ENCODE data around the gene ZNF618. TPM values are rescaled to one million over a fixed set of nuclear protein-coding genes. Genes with fewer than 3 reads are reported as not detected.

ZNF618 gene
- total and polyA plus RNA-seq, 2 experiments from 2014 or later: 2.3 to 5.1 TPM

DNA sequence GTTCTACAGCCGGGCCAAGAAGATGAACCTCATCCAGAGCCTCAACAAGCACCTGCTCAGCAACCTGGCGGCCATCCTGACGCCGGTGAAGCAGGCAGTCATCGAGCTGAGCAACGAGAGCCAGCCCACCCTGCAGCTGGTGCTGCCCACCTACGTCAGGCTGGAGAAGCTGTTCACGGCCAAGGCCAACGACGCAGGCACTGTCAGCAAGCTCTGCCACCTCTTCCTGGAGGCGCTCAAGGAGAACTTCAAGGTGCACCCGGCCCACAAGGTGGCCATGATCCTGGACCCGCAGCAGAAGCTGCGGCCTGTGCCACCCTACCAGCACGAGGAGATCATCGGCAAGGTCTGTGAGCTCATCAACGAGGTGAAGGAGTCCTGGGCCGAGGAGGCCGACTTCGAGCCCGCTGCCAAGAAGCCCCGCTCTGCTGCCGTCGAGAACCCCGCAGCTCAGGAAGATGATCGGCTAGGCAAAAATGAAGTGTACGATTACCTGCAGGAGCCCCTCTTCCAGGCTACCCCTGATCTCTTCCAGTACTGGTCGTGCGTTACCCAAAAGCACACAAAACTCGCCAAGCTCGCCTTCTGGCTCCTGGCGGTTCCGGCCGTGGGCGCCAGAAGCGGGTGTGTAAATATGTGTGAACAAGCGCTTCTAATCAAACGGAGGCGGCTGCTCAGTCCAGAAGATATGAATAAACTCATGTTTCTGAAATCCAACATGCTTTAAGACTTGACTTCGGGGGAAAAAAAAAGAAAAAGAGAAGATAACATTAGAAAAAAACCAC, 173.5 kb downstream of the ZNF618 start:
- no peak overlapping the region for H2AFZ ChIP-seq
- no peak overlapping the region for H3K9ac ChIP-seq
- no peaks in the 10 kb centered on the region for H4K20me1 ChIP-seq (ENCODE audit: insufficient read depth)
- H3K4me3 ChIP-seq: no peak overlapping the region
- no peak overlapping the region for H3K27ac ChIP-seq
- no peaks in the 10 kb centered on the region for H3F3A ChIP-seq (ENCODE audit: insufficient read depth)
- H3K27me3 ChIP-seq (replicated peaks; ENCODE audit: insufficient read depth): no peaks in the 10 kb centered on the region
- in situ Hi-C loops (cut with MboI): no loop called here
- no peaks in the 10 kb centered on the region for H3K36me3 ChIP-seq (ENCODE audit: low read depth)
- no peaks in the 10 kb centered on the region for H3K79me2 ChIP-seq (ENCODE audit: insufficient read depth)
- no peak for TF ChIP-seq EZH2 (IDR thresholded peaks at IDR 0.05; ENCODE audit: insufficient read depth, poor library complexity, severe bottlenecking)
- no peak for TF ChIP-seq EZH2phosphoT487 (IDR thresholded peaks at IDR 0.05; ENCODE audit: insufficient read depth, low read depth)
- H3K9me3 ChIP-seq (ENCODE audit: low read depth): no peaks in the 10 kb centered on the region
- no peaks in the 10 kb centered on the region for H3K9me2 ChIP-seq (ENCODE audit: insufficient read depth)
- 97% methylated on average over 40 of the region's 40 CpGs for WGBS, 2 experiments (ENCODE audit: low coverage in 1 of 2, low lambda C conversion rate in 2 of 2, missing lambda C conversion rate in 2 of 2)
- H3K4me1 ChIP-seq (ENCODE audit: insufficient read depth): no peaks in the 10 kb centered on the region
- no peak for DNase-seq
- no peak overlapping the region for H3K4me2 ChIP-seq (ENCODE audit: unreplicated experiment)

DNA sequence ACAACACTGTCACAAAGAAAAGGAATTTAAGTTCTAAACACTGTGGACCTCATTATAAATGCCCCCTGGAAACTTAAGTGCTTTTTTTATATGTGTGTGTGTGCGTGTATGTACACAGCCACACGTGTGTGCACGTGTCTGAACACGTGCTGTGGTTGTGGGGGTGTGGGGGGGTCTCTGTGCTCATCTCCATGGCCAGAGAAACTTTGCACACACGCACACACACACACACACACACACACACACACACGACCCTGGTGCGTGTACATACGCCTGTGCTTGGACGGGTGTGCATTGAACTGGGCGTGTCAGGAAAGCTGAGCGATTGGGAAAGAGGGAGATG, 174.1 kb downstream of the ZNF618 start:
- no peaks in the 10 kb centered on the region for H3K36me3 ChIP-seq (ENCODE audit: low read depth)
- H3K4me2 ChIP-seq (ENCODE audit: unreplicated experiment): no peak overlapping the region
- no peak overlapping the region for H2AFZ ChIP-seq
- no peaks in the 10 kb centered on the region for H3K27me3 ChIP-seq (replicated peaks; ENCODE audit: insufficient read depth)
- in situ Hi-C loops (cut with MboI): no loop called here
- WGBS, 2 experiments (ENCODE audit: low coverage in 1 of 2, low lambda C conversion rate in 2 of 2, missing lambda C conversion rate in 2 of 2): 92 to 93% methylated on average over 11 of the region's 11 CpGs
- no peaks in the 10 kb centered on the region for H4K20me1 ChIP-seq (ENCODE audit: insufficient read depth)
- TF ChIP-seq EZH2phosphoT487 (IDR thresholded peaks at IDR 0.05; ENCODE audit: insufficient read depth, low read depth) (no peak), EZH2 (IDR thresholded peaks at IDR 0.05; ENCODE audit: insufficient read depth, poor library complexity, severe bottlenecking) (no peak)
- H3K4me1 ChIP-seq (ENCODE audit: insufficient read depth): no peaks in the 10 kb centered on the region
- H3K27ac ChIP-seq: no peak overlapping the region
- H3K9me3 ChIP-seq (ENCODE audit: low read depth): no peaks in the 10 kb centered on the region
- no peak overlapping the region for H3K9ac ChIP-seq
- no peaks in the 10 kb centered on the region for H3K9me2 ChIP-seq (ENCODE audit: insufficient read depth)
- H3K79me2 ChIP-seq (ENCODE audit: insufficient read depth): no peaks in the 10 kb centered on the region
- no peak for DNase-seq
- no peak overlapping the region for H3K4me3 ChIP-seq
- no peaks in the 10 kb centered on the region for H3F3A ChIP-seq (ENCODE audit: insufficient read depth)

DNA sequence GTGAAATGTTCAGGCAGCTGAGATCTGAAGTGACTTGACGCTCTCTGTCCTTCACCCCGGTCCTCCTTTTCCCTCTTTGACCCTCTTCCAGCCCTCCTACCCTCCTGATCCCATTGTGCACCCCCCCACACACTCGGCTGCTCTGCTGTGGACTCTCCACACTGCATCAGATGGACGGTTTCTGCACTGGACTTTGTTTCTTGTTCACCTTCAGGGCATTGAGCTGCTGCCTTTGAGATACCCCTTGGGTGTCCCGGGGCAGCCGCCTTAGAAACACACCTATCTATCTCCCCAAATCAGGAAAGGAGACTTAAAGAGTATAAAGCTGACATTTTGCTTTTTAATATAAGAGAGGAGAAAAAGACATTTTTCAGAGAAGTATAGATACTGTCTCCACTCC, 174.5 kb downstream of the ZNF618 start:
- H3K4me3 ChIP-seq: no peak overlapping the region
- H3K9me2 ChIP-seq (ENCODE audit: insufficient read depth): no peaks in the 10 kb centered on the region
- no peaks in the 10 kb centered on the region for H3F3A ChIP-seq (ENCODE audit: insufficient read depth)
- no peaks in the 10 kb centered on the region for H3K36me3 ChIP-seq (ENCODE audit: low read depth)
- 96 to 99% methylated on average over 6 of the region's 6 CpGs for WGBS, 2 experiments (ENCODE audit: low coverage in 1 of 2, low lambda C conversion rate in 2 of 2, missing lambda C conversion rate in 2 of 2)
- H3K9me3 ChIP-seq (ENCODE audit: low read depth): no peaks in the 10 kb centered on the region
- H3K9ac ChIP-seq: no peak overlapping the region
- no peak for DNase-seq
- no peaks in the 10 kb centered on the region for H3K4me1 ChIP-seq (ENCODE audit: insufficient read depth)
- no peaks in the 10 kb centered on the region for H3K79me2 ChIP-seq (ENCODE audit: insufficient read depth)
- in situ Hi-C loops (cut with MboI): no loop called here
- no peaks in the 10 kb centered on the region for H3K27me3 ChIP-seq (replicated peaks; ENCODE audit: insufficient read depth)
- no peak overlapping the region for H2AFZ ChIP-seq
- H3K27ac ChIP-seq: no peak overlapping the region
- no peaks in the 10 kb centered on the region for H4K20me1 ChIP-seq (ENCODE audit: insufficient read depth)
- no peak overlapping the region for H3K4me2 ChIP-seq (ENCODE audit: unreplicated experiment)
- TF ChIP-seq EZH2phosphoT487 (IDR thresholded peaks at IDR 0.05; ENCODE audit: insufficient read depth, low read depth) (no peak), EZH2 (IDR thresholded peaks at IDR 0.05; ENCODE audit: insufficient read depth, poor library complexity, severe bottlenecking) (no peak)

DNA sequence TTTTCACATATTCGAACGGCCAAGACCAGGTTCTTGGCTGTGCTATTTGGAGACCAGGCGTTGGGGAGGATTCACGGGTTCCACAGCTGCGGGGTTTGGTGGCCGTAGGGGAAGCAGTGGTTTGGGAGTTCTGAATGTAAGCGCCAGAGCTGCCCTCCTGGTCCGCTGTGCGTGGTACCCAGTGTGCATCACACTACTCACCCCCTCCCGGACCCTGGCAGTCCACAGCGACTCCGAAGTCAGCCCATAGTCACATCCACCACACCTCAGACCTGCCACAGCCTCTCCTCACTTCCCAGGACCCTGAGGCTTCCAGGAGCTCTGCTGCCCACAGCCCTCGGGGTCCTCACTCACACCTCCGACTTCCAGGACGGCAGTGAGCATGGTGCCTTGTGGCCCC, 175.2 kb downstream of the ZNF618 start:
- Histone ChIP-seq H3K9me2 (ENCODE audit: insufficient read depth) (no peaks in the 10 kb centered on the region), H4K20me1 (ENCODE audit: insufficient read depth) (no peaks in the 10 kb centered on the region), H3K9me3 (ENCODE audit: low read depth) (no peaks in the 10 kb centered on the region), H3F3A (ENCODE audit: insufficient read depth) (no peaks in the 10 kb centered on the region), H3K36me3 (ENCODE audit: low read depth) (no peaks in the 10 kb centered on the region), H3K4me1 (ENCODE audit: insufficient read depth) (no peaks in the 10 kb centered on the region), H2AFZ (no peak overlapping the region), H3K4me3 (no peak overlapping the region), H3K4me2 (ENCODE audit: unreplicated experiment) (no peak overlapping the region), H3K9ac (no peak overlapping the region), H3K27ac (no peak overlapping the region), H3K79me2 (ENCODE audit: insufficient read depth) (no peaks in the 10 kb centered on the region), H3K27me3 (replicated peaks; ENCODE audit: insufficient read depth) (no peaks in the 10 kb centered on the region)
- no peak for TF ChIP-seq EZH2phosphoT487 (IDR thresholded peaks at IDR 0.05; ENCODE audit: insufficient read depth, low read depth)
- no peak for TF ChIP-seq EZH2 (IDR thresholded peaks at IDR 0.05; ENCODE audit: insufficient read depth, poor library complexity, severe bottlenecking)
- in situ Hi-C loops (cut with MboI): no loop called here
- WGBS, 2 experiments (ENCODE audit: low coverage in 1 of 2, low lambda C conversion rate in 2 of 2, missing lambda C conversion rate in 2 of 2): 94 to 97% methylated on average over 15 of the region's 15 CpGs
- DNase-seq: no peak
